Parathyroid adenoma (tissue), 2 donors: ENCODE results near the gene PKHD1.

Source experiments
- H2AFZ ChIP-seq: fragments of 300-600 bp; sonication (generic); one replicate; pipeline ENCODE4 v1.7.0; 2017; ENCODE audit warnings: antibody characterized with exemption, mild to moderate bottlenecking
- H3K27ac ChIP-seq: fragments of 300-600 bp; sonication (generic); one replicate; pipeline ENCODE4 v1.7.0; 2017
- H3K27me3 ChIP-seq: fragments of 300-600 bp; sonication (generic); one replicate; pipeline ENCODE4 v1.7.0; 2017; ENCODE audit warnings: low read length; ENCODE audit not compliant: control insufficient read depth, insufficient read depth
- H3K36me3 ChIP-seq: fragments of 300-600 bp; sonication (generic); one replicate; pipeline ENCODE4 v1.7.0; 2017; ENCODE audit warnings: low read length; ENCODE audit not compliant: control insufficient read depth, insufficient read depth
- H3K4me1 ChIP-seq: fragments of 300-600 bp; sonication (generic); one replicate; pipeline ENCODE4 v1.7.0; 2017; ENCODE audit warnings: control low read depth
- H3K4me2 ChIP-seq: fragments of 300-600 bp; sonication (generic); one replicate; pipeline ENCODE4 v1.7.0; 2017; ENCODE audit warnings: low read length
- H3K4me3 ChIP-seq: fragments of 300-600 bp; sonication (generic); one replicate; pipeline ENCODE4 v1.7.0; 2017; ENCODE audit warnings: low read depth, low read length
- H3K79me2 ChIP-seq: fragments of 300-600 bp; sonication (generic); one replicate; pipeline ENCODE4 v1.7.0; 2017; ENCODE audit warnings: control low read depth
- H3K9ac ChIP-seq: fragments of 300-600 bp; sonication (generic); one replicate; pipeline ENCODE4 v1.7.0; 2017; ENCODE audit warnings: mild to moderate bottlenecking
- H3K9me3 ChIP-seq: fragments of 300-600 bp; sonication (generic); one replicate; pipeline ENCODE4 v1.7.0; 2017; ENCODE audit warnings: low read length; ENCODE audit not compliant: control insufficient read depth
- CTCF ChIP-seq: fragments of 300-600 bp; sonication (generic); IDR thresholded peaks from one replicate; pipeline ENCODE4 v1.7.0; 2017; ENCODE audit warnings: antibody characterized with exemption, mild to moderate bottlenecking
- donor health status: primary hyperparathyroidism.

The PKHD1 gene

GRCh38 chr6:51976374-51976773 is 111.0 kb downstream of the PKHD1 start:
- Histone ChIP-seq H3K27me3 (no peaks in the 10 kb centered on the region), H3K9me3 (no peaks in the 10 kb centered on the region), H2AFZ (no peak overlapping the region), H3K9ac (no peak overlapping the region), H3K36me3 (no peaks in the 10 kb centered on the region), H3K4me2 (no peak overlapping the region), H3K79me2 (no peaks in the 10 kb centered on the region), H3K4me3 (no peak overlapping the region), H3K27ac (no peak overlapping the region), H3K4me1 (peaks cover 2% of the 10 kb centered on the region)
- no peak for TF ChIP-seq CTCF

- Histone ChIP-seq H3K4me2 (no peak overlapping the region), H3K9ac (no peak overlapping the region), H3K9me3 (no peaks in the 10 kb centered on the region), H3K4me1 (peaks cover 7% of the 10 kb centered on the region), H3K27ac (no peak overlapping the region), H3K27me3 (no peaks in the 10 kb centered on the region), H3K79me2 (no peaks in the 10 kb centered on the region), H3K4me3 (no peak overlapping the region), H2AFZ (no peak overlapping the region), H3K36me3 (no peaks in the 10 kb centered on the region)
- no peak for TF ChIP-seq CTCF
Measured at GRCh38 chr6:51972659-51973058, 114.8 kb downstream of the PKHD1 start.

- H3K27me3 ChIP-seq, result no peaks in the 10 kb centered on the region
- H3K4me3 ChIP-seq, result no peak overlapping the region
- H3K36me3 ChIP-seq, result no peaks in the 10 kb centered on the region
- peak overlapping the region; percentile 2 for H2AFZ ChIP-seq
- TF ChIP-seq CTCF, result no peak
- peaks cover 30% of the 10 kb centered on the region for H3K4me1 ChIP-seq
- H3K27ac ChIP-seq, result no peak overlapping the region
- H3K4me2 ChIP-seq, result peak overlapping the region; percentile 18
- no peaks in the 10 kb centered on the region for H3K79me2 ChIP-seq
- no peak overlapping the region for H3K9ac ChIP-seq
- no peaks in the 10 kb centered on the region for H3K9me3 ChIP-seq
Measured at GRCh38 chr6:51968265-51968664, 119.1 kb downstream of the PKHD1 start.

- Histone ChIP-seq H3K36me3 (no peaks in the 10 kb centered on the region), H2AFZ (peak overlapping the region; percentile 64), H3K27me3 (no peaks in the 10 kb centered on the region), H3K4me3 (no peak overlapping the region), H3K4me2 (no peak overlapping the region), H3K9me3 (no peaks in the 10 kb centered on the region), H3K27ac (peak overlapping the region; percentile 30), H3K79me2 (no peaks in the 10 kb centered on the region), H3K9ac (no peak overlapping the region), H3K4me1 (peaks cover 30% of the 10 kb centered on the region)
- TF ChIP-seq CTCF, result no peak
Measured at GRCh38 chr6:51965222-51965801, 122.1 kb downstream of the PKHD1 start.

- Histone ChIP-seq H2AFZ (peak overlapping the region; percentile 48), H3K79me2 (no peaks in the 10 kb centered on the region), H3K27me3 (no peaks in the 10 kb centered on the region), H3K4me1 (peaks cover 30% of the 10 kb centered on the region), H3K9me3 (no peaks in the 10 kb centered on the region), H3K27ac (peak overlapping the region; percentile 60), H3K36me3 (no peaks in the 10 kb centered on the region), H3K4me2 (peak overlapping the region; percentile 49), H3K9ac (no peak overlapping the region), H3K4me3 (peak overlapping the region; percentile 23)
- no peak for TF ChIP-seq CTCF
Measured at GRCh38 chr6:51963980-51964379, 123.4 kb downstream of the PKHD1 start.
